Superior temporal gyrus (tissue), 1 donor: ENCODE results near the gene HDGFL3.
"Not testable (repeated sequence)": the region's sequence is repeated elsewhere in the genome, so short reads cannot be mapped to it uniquely, and the experiment has no call there.

ENCODE experiments used
- DNase-seq: peaks from one replicate; pipeline ENCODE4 v3.0.0-alpha.2; 2016; ENCODE audit errors: extremely low spot score

Gene HDGFL3

DNA sequence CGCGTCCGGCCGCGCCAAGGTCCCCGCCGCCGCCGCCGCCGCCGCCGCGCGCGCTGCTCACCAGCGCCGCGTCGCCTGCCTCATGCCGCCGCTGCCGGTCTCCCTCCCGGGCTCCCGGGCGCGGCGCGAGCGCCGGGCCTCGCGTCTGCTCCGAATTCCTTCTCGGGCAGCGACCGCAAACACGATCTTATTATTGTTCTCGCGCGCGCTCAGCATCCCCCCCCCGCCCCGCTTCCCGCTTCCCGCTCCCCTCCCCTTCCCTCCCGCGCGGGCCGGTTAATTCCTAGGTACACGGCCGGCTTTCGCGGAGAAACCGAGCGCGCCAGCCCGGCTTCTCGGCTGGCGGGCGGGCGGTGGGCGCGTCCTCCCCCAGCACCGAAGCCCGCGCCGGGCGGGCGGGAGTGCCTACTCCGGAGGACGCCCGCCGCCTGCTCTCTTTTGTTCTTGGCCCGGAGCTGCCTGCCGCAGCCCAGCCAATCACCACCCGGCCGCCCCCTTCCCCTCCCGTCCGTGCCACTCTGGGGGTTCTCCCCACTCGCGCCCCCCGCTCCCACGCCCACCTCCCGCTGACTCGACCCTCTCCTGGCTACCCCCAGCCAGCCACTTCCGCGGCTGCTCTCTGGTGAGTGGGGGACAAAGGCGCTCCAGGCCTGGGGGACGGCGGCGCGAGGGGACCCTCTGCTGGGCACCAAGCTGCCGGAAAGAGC lies at the start of gene HDGFL3:
HDGFL3 (minus strand) TSS at position 164 of the 707 bp plus-strand sequence. CDS start 409 bp downstream, outside the sequence.
- peak; percentile 52 for DNase-seq

DNA sequence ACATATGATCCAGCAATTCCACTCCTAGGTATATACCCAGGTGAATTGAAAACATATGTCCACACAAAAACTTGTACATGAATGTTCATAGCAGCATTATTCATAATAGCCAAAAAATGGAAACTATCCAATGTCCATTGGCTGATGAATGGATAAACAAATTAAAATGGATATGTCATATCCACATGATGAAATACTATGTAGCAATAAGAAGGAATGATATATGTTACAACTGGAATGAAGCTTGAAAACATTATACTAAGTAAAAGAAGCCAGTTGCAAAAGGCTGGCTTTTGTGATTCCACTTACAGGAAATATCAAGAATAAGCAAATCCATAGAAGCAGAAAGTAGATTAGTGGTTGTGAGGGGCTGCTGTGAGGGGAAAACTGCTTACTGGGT lies 43.2 kb upstream of the HDGFL3 start:
- DNase-seq = no peak

DNA sequence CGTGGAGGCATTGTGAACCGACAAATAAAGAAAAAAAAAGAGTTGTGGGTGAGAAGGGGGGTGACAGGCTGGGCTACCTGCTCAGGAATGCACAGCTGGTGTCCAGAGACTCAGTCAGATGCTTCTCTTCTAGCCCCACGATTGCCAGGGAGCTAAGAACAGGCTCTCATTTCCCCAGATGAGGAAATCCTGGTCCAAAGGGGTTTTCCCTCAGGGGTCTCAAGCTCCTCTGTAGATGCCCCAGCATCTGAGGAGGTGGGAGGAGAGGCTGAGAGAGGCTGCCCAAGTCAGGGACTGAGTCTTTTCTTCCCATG lies 41.4 kb upstream of the HDGFL3 start:
- DNase-seq = no peak

DNA sequence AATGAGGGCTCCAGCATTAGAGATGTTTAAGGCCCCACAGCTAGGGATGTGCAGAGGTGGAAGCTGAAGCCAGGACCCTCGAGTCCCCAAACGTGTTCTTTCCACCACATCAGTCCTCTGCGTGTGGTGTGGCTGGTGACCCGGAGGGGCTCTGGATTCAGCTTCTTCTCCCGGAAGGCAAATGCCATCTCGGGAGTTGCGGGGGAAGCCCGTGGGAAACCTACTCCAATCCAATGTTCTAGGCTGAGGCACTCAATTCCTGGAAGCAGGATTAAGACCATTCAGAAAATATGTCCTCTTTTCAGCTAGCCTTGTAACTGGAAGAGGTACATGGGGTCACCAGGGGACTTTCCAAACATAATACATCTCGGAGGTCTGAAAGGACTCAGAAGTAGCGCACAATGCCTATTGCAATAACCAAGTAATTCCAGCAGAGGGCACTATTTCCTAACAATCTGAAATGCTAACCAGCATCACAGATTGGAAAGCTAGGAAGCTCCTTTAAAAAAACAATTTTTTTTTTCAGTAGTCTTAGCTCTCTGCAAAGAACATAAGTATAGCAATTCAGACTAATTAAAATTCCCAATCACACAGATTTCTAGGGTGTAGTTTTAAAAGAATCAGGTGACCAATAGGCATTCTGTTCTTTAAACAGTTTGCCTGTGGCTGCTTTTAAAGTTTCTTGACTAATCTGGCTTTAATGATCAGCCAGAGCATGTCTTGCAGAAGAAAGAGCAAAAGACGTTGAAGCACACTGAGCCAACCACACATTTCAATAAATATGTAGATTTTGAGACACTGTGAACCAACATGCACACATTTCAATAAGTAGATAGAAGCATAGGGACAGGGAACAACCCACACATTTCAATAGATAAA lies 40.8 kb upstream of the HDGFL3 start:
- peak; percentile 96 for DNase-seq

DNA sequence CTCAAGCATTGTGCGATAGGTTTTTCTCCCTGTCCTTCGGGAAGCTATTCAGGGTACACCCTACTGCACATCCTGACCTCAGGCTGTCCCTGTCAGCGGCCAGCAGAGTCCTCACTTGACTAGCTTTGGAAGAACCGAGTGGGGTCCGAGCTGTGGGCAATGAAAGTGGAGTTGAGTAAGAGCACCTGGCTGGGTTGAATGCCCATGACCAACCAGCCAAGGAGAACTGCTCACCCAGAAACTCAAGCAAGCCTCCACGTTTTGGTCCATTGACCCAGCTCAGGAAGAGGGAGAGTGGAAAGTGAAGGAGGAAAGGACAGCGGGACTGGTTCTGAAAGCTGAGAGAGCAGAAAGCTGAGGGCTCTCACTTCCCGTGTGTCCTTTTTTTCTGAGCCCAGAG lies 36.0 kb upstream of the HDGFL3 start:
- DNase-seq = no peak

DNA sequence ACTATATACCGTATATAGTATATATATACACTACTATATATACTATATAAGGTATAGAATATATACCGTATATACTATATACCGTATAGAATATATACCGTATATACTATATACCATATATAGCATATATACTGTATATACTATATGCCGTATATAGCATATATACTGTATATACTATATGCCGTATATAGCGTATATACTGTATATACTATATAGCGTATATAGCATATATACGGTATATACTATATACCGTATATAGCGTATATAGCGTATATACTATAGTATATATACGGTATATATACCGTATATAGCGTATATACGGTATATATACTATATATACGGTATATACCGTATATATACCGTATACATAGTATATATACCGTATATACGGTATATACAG lies 22.6 kb upstream of the HDGFL3 start:
- DNase-seq = no peak

DNA sequence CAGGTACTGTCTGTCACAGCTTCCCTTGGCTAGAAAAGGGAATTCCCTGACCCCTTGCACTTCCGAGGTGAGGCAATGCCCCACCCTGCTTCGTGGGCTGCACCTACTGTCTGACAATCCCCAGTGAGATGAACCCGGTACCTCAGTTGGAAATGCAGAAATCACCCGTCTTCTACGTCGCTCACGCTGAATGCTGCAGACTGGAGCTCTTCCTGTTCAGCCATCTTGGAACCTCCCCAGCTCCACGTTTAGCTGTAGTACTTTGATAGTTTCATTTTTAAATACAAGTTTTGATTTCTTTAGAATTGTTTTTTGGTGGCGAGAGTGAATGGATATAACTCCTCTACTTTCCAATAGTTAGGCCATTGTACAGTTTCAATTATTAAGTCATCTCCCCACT lies 17.8 kb upstream of the HDGFL3 start:
- no peak for DNase-seq

DNA sequence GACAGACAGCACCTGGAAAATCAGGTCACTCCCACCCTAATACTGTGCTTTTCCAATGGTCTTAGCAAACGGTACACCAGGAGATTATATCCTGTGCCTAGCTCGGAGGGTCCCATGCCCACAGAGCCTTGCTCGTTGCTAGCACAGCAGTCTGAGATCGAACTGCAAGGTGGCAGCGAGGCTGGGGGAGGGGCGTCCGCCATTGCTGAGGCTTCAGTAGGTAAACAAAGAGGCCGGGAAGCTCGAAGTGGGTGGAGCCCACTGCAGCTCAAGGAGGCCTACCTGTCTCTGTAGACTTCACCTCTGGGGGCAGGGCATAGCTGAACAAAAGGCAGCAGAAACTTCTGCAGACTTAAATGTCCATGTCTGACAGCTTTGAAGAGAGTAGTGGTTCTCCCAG lies 14.2 kb upstream of the HDGFL3 start:
- not testable (repeated sequence) for DNase-seq

DNA sequence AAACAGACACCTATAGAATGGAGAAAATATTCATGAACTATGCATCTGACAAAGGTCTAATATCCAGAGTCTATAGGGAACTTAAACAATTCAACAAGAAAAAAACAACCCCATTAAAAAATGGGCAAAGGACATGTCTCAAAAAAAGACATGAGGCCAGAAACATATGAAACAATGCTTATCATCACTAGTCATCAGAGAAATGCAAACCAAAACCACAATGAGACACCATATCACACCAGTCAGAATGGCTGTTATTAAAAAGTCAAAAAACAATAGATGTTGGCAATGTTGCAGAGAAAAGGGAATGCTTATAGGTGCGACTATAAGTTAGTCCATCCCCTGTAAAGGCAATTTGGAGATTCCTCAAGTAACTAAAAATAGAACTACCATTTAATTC lies 11.4 kb upstream of the HDGFL3 start:
- DNase-seq = no peak

DNA sequence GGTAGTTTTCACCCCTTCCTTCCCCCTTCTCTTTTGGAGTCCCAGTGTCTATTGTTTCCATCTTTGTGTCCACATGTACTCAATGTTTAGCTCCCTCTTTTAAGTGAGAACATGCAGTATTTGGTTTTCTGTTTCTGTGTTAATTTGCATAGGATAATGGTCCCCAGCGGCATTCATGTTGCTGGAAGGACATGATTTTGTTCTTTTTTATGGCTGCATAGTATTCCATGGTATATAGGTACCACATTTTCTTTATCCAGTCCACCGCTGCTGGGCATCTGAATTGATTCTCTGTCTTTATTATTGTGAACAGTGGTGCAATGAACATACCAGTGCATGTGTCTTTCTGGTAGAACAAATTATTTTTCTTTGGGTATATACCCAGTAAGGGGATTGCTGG lies 7.7 kb upstream of the HDGFL3 start:
- no peak for DNase-seq

DNA sequence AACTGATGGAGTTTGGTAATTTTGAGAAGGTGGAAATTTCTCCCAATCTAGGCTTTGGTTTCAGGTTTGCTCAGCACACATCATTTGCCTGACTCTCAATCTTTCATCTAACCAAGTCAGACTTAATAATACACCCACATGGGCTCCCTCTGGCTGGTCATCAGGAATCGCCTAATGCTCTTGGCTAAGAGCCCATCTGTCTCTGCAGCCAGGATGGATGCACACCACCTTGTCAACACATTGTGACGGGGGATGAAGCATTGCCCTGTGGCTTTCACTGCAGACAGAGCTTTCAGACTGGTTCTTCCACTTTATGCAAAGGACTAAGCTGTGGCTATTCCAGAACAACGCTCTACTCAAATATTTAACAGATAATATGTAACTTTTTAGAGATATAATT lies 3.0 kb upstream of the HDGFL3 start:
- DNase-seq = no peak

DNA sequence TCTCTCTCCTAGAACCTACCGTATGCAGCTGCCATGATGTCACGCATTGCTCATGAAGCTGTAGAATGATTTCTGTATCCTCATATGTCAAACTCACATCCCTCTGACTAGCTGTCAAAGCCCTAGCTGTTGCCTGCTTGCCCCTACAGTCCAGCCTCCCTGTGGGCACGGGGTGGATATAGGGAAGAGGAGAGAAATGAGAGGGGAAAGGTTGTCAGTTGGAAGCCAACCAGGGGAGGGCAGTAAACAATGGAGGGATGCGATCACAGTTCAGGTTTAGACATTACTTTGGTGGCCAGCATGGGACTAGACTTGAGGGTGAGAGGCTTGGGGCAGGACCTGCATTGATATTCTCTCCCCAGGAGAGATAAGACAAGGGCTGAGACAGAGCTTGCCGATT lies 1.7 kb upstream of the HDGFL3 start:
- no peak for DNase-seq

DNA sequence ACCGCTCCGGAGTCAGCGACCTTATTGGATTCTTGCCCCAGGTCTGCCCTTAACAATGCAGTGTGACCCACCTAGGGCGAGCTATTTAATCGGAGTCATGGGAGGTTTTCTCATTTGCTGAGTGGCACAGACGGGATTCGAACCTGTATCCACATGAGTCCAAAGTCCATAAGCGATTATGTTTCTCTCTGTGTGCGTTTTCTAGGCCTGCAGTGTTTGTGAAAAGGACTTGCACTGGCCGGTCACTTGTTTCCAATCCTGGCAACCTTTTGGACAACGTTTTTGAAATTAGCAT lies 691 bp upstream of the HDGFL3 start:
- no peak for DNase-seq

DNA sequence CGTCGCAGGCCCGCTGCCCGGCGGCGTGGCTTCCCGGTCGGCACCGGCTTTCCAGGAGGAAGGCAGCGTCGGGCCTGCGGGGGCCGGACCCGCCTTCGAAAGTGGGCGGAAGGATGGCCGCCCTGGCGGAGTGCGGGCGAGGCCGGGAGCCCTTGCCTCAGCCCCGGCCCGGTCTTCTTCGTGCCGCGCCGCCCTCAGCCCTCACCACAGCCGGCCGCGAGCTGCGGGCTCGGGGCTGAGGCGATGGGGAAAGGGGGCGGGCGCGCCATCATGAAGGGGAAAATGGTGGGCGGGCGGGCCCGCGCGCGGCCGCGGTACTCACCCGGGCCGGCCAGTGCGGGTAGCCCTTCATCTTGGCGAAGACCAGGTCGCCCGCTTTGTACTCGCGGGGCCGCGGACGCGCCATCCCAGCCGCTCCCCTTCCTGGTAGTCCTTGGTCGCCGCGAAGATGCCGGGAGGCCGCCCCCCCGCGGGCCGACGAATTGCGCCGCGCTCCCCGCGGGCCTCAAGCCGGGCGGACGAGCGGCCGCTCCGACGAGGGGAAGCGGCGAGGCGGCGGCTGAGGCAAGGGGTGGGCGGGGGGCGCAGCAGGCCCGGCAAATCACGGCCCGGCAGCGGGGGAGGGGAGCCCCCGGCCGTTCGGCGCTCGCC lies 489 bp downstream of the HDGFL3 start:
- DNase-seq = no peak

DNA sequence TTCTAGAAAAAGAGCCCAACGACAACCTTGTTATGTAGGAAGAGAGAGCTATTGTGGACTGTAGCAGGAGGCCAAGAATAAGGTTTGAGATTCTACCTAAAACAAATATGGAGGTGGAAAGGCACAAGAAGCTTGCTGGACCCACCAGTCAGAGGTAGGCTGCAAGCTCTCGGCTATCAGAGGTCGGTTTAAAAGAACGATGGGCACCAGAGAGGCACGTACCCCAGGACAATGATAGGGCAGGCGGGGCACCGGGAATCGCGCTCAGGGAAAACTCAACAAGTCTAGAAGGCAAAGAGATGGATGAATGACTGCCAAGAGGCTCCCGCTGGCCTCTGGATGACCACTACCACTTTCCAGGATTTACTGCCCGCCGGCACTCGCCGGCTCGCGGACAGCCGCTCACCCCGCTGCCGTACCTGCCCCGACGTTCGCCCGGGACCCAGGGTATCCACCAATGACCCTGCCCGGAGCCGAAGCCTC lies 1.1 kb downstream of the HDGFL3 start:
- DNase-seq = no peak

DNA sequence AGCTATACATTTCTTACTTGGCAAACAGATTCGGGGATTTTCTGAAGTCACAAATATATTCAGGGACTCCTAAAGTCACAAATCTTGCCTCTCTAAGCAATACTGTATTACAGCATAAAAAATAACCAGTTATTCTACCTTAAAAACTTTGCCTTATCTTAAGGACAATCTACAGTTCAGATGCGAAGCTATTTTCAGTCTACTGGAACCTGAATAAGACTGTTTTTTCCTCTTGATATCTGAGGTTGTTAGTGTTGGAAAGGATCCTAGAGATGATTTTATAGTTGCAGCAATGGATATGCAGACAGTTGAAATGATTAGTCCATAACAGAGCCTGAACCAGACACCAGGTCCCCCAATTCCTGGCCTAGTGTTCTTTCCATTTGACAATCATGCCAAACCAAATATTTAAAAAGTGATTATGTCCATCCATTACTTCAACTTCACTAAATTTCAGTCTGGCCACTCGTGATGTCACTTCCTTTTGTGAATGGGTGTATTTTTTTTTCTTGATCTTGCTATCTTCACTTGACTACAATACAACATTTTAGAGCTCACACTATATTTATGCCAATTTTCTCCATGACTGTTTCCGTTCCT lies 1.8 kb downstream of the HDGFL3 start:
- DNase-seq = peak; percentile 26

DNA sequence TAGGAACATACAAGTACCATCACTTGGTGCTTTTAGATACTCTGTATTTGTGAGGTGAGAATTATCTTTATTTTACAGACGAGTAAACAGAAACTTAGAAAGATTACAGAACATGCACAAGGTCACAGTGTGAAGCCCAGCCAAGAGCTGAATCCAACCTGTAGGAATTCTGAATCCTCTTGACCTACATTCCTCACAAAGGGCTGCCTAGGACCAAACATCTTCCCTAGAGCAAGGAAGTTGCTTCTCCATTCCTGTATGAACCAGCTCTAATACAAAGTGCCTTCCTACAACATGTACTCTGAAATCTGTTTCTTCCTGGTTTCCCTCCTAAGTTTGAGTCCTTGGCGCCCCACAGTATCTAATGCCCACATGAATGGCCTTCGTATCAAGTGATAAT lies 2.9 kb downstream of the HDGFL3 start:
- no peak for DNase-seq

DNA sequence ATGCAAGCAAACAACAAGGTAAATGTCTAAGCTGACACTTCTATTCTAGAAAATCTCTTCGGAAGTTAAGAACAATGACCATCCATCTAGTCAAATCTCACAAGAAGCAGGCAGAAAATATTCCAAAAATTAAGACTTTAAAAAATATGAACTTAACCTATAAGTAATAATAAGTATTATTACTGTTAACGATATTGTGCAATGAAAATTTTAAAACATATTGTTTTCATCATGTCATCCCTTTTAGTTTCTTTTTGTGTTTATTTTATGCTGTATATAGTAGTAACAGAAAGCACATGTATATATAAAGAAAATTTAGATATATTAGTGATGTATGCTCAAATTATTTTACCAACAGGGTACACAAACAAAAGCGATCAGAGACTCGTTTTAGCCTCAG lies 4.1 kb downstream of the HDGFL3 start:
- DNase-seq = no peak

DNA sequence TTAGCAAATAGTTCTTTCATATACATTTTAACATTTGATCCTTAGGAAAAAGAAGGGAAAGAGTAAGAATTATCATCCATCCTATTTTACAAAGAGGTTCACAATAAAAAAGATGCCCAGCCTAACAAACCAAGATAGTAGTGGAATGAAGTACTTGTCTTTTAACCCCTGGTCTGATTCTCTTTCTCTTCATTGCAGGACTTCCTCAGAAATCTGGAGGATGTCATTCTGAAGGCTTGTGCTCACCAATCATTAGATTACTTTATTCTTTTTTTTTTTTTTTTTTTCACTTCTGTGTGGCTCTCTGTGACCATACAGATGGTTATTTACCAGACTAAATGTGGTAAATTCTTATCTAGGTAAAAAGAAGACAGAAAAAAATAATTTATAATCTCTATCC lies 7.0 kb downstream of the HDGFL3 start:
- no peak for DNase-seq

DNA sequence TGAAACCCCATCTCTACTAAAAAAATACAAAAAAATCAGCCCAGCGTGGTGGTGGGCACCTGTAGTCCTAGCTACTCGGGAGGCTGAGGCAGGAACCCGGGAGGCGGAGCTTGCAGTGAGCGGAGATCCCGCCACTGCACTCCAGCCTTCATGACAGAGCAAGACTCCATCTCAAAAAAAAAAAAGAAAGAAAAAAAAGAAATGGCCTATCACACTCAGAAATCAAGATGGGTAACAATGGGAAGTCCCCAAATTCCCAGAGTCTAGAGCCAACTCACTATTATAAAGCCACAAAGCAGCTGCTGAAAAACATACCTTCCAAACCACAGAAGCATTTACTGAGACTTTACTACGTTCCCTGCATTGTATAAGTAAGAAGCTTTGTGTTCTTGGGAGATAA lies 7.5 kb downstream of the HDGFL3 start:
- no peak for DNase-seq

DNA sequence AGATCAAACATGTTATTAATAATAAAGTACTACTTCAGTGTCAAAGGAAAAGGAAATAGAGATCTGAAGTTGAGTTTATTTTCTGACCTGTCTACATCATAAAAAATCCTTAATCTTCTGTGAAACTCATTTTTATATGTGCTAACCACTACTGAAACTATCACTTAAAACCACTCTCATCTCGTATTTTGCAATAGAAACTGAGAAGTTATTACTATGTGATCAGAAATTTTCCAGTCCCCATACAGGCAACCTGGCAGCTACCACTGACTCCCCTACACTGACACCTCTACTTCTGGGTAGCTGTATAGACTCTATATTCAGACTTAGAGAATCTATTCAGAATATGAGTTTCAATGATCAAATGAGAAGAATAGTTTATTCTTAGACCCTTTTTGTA lies 8.3 kb downstream of the HDGFL3 start:
- DNase-seq = no peak

DNA sequence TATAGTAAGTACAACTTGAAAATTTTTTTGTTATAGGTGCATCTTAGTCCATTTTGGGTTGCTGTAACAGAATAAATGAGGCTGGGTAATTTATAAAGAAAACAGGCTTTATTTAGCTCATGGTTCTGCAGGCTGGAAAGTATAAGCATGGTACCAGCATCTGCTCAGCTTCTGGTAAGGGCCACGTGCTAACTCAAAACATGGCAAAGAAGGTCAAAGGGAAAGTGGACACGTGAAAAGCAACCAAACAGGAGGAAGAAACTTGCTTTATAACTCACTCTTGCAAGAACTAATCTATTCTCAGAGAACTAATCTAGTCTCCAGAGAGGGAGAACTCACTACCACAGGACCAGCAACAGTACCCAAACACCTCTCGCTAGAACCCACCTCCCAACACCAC lies 9.1 kb downstream of the HDGFL3 start:
- no peak for DNase-seq

DNA sequence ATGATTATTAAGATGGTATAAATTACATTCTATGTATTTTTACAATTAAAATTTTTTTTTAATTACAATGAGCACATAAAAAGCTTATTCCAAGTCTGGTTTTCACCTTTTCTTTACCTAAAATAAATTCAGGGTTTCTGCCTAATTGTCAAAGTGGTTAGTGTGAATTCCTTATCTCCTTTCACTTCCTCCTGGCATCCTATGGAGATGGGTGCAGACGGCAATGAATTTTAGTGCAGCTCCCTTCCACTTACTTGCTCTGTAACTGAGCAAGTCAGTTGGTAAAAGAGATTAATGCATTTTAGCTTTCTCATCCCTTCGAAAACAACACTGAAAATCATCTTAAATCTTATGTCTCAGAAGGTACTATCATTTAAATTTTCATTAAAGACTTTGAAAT lies 13.1 kb downstream of the HDGFL3 start:
- DNase-seq = no peak
